HepG2 (cell line): ENCODE data around the gene DDC. TPM values are rescaled to one million over a fixed set of nuclear protein-coding genes. Genes with fewer than 3 reads are reported as not detected.
A peak's percentile ranks its signal among the peaks of the same experiment; 100 is the strongest.

Experiments used
- DNMT3B ChIP-seq: conservative IDR thresholded peaks from 2 replicates; pipeline ENCODE4 v1.6.1; 2016; ENCODE audit warnings: missing biosample characterization, control low read depth
- EHMT2 ChIP-seq: fragments of 200-600 bp; sonication (generic); IDR thresholded peaks from 2 replicates; pipeline ENCODE4 v1.7.0; 2017; ENCODE audit warnings: antibody characterized with exemption, low read depth, low read length, borderline replicate concordance
- EZH2 ChIP-seq: conservative IDR thresholded peaks from 2 replicates; pipeline ENCODE4 v1.6.1; 2012; ENCODE audit warnings: mild to moderate bottlenecking, low read depth, low read length, moderate library complexity
- FLYWCH1 ChIP-seq: sonication (generic); formaldehyde crosslinking; IDR thresholded peaks from 2 replicates; pipeline ENCODE4 v1.8.1; 2023; ENCODE audit warnings: mild to moderate bottlenecking, missing genetic modification reagents
- GABPA ChIP-seq, 2 experiments: IDR thresholded peaks; 2 replicates each; pipeline ENCODE4 v1.6.1; 2011 to 2016; ENCODE audit warnings: low read depth in 2 of 2, low read length in 1 of 2, missing biosample characterization in 1 of 2, missing genetic modification characterization in 1 of 2
- GPN1 ChIP-seq: sonication (generic); formaldehyde crosslinking; IDR thresholded peaks from 2 replicates; pipeline ENCODE4 v1.5.1; 2020; ENCODE audit warnings: missing genetic modification reagents, borderline replicate concordance
- JUN ChIP-seq: sonication (generic); formaldehyde crosslinking; IDR thresholded peaks from 2 replicates; pipeline ENCODE4 v1.4.0; 2020; ENCODE audit warnings: mild to moderate bottlenecking, missing genetic modification reagents
- MIXL1 ChIP-seq: IDR thresholded peaks from 2 replicates; pipeline ENCODE4 v1.6.1; 2016
- NBN ChIP-seq: fragments of 450-650 bp; conservative IDR thresholded peaks from 2 replicates; pipeline ENCODE4 v1.6.1; 2017
- PLSCR1 ChIP-seq: sonication (generic); formaldehyde crosslinking; IDR thresholded peaks from 2 replicates; pipeline ENCODE4 v1.5.0; 2020; ENCODE audit warnings: missing genetic modification reagents, mild to moderate bottlenecking, borderline replicate concordance
- SAP130 ChIP-seq: IDR thresholded peaks from 2 replicates; pipeline ENCODE4 v1.6.1; 2016; ENCODE audit warnings: low read depth
- SMARCE1 ChIP-seq: fragments of 450-650 bp; IDR thresholded peaks from 2 replicates; pipeline ENCODE4 v1.6.1; 2017; ENCODE audit warnings: borderline replicate concordance
- ZMYM3 ChIP-seq: sonication (generic); formaldehyde crosslinking; IDR thresholded peaks from 2 replicates; pipeline ENCODE4 v1.5.1; 2020; ENCODE audit warnings: mild to moderate bottlenecking, missing genetic modification reagents
- ZNF101 ChIP-seq: sonication (generic); formaldehyde crosslinking; IDR thresholded peaks from 2 replicates; pipeline ENCODE4 v1.4.0; 2020; ENCODE audit warnings: mild to moderate bottlenecking, low read depth, missing genetic modification reagents, borderline replicate concordance
- ZNF333 ChIP-seq: sonication (generic); formaldehyde crosslinking; IDR thresholded peaks from 2 replicates; pipeline ENCODE4 v1.4.0; 2020; ENCODE audit warnings: mild to moderate bottlenecking, missing genetic modification reagents, borderline replicate concordance
- ZNF335 ChIP-seq: sonication (generic); formaldehyde crosslinking; IDR thresholded peaks from 2 replicates; pipeline ENCODE4 v1.4.0; 2020; ENCODE audit warnings: missing genetic modification reagents
- ZNF530 ChIP-seq: sonication (generic); formaldehyde crosslinking; IDR thresholded peaks from 2 replicates; pipeline ENCODE4 v1.5.0; 2020; ENCODE audit warnings: low read depth, mild to moderate bottlenecking, missing genetic modification reagents
- ZNF556 ChIP-seq: sonication (generic); formaldehyde crosslinking; IDR thresholded peaks from 2 replicates; pipeline ENCODE4 v1.4.0; 2020; ENCODE audit warnings: mild to moderate bottlenecking, missing genetic modification reagents, borderline replicate concordance
- ZNF644 ChIP-seq: IDR thresholded peaks from 2 replicates; pipeline ENCODE4 v1.6.1; 2016; ENCODE audit warnings: low read depth
- ZNF7 ChIP-seq: IDR thresholded peaks from 2 replicates; pipeline ENCODE4 v1.6.1; 2016; ENCODE audit warnings: missing biosample characterization, missing genetic modification reagents
- ZNF792 ChIP-seq: IDR thresholded peaks from 2 replicates; pipeline ENCODE4 v1.6.1; 2016
- ZSCAN9 ChIP-seq: IDR thresholded peaks from 2 replicates; pipeline ENCODE4 v1.6.1; 2016; ENCODE audit warnings: borderline replicate concordance
- polyA plus RNA-seq, 8 experiments: library from polyadenylated mRNA; depleted of rRNA in 3 of 8; stranded (reverse) in 7 of 8; unstranded in 1 of 8; fragments of >200 nt; fragmentation: Illumina TruSeq in 4 of 8; extraction: Trizol in 4 of 8; gene quantifications; 2 replicates each; pipeline versions ENCODE4 v1.2.1 to v1.2.3, GENCODE V29; 2011 to 2016; ENCODE audit warnings: low read depth in 4 of 8, missing spikeins in 1 of 8, mixed read lengths in 1 of 8; ENCODE audit not compliant: insufficient read depth in 1 of 8
- total RNA-seq, 5 experiments: library from RNA; depleted of rRNA; stranded (reverse); fragments of >200 nt; fragmentation: Illumina TruSeq; extraction: Trizol; gene quantifications; 2 replicates each; pipeline ENCODE4 v1.2.3, GENCODE V29; 2016; ENCODE audit warnings: low read depth in 1 of 5
- TF ChIP-seq, protein P1 (sequence below): sonication (generic); formaldehyde crosslinking; IDR thresholded peaks from 2 replicates; pipeline ENCODE4 v1.5.0; 2020; ENCODE audit warnings: mild to moderate bottlenecking, missing genetic modification reagents, borderline replicate concordance

The DDC gene
- total and polyA plus RNA-seq, 2 of the 13 experiments (the other 11 are each of a cell fraction or from before 2014, with no cell fraction given), result 11.7 to 93.3 TPM

DNA sequence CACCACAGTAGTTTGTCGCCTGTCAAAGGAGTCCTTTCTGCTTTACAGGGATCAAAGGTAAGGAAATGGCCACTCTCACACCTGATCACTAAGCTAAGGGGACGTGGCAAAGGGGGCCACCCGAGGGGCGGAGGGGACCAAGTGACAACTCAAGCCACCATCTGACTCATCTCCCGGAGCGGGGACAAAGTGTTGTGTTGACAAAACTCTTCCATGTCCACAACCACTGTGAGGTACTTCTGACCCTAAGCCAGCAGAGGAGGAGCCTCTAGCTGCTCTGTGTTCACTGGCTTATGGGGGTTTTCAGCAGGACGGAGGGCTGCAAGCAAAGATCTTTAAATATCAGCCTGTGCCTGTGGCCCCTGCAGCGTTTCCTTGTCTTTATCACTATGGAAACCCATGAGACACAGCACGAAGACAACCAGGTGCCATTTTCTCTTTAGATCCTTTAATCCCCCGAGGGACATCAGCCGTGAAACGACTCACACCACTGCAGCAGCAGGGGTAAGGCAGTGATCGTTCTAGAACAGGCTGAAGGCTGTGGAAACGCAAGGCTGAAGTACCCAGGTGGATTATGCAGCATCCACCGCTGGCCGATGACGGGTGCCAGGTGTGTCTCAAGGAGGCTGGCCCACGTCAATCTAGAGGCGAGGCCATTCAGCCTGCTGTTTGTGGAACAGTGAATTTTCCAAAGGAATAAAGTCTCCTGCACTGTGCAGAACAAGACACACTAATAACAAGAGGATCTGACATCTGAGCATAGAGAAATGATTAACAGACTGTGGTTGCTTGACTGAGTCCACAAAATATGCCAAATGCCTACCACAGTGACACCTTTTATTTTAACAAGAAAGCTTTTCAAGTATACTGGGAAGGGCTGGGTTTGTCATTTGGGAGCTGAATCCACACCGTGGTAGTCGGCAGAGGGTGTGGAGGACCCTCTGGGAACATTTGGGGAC, 26.6 kb upstream of the DDC start (continued):
- no peak for TF ChIP-seq PLSCR1 (CRISPR knock-in tag)
- TF ChIP-seq, protein P1, sequence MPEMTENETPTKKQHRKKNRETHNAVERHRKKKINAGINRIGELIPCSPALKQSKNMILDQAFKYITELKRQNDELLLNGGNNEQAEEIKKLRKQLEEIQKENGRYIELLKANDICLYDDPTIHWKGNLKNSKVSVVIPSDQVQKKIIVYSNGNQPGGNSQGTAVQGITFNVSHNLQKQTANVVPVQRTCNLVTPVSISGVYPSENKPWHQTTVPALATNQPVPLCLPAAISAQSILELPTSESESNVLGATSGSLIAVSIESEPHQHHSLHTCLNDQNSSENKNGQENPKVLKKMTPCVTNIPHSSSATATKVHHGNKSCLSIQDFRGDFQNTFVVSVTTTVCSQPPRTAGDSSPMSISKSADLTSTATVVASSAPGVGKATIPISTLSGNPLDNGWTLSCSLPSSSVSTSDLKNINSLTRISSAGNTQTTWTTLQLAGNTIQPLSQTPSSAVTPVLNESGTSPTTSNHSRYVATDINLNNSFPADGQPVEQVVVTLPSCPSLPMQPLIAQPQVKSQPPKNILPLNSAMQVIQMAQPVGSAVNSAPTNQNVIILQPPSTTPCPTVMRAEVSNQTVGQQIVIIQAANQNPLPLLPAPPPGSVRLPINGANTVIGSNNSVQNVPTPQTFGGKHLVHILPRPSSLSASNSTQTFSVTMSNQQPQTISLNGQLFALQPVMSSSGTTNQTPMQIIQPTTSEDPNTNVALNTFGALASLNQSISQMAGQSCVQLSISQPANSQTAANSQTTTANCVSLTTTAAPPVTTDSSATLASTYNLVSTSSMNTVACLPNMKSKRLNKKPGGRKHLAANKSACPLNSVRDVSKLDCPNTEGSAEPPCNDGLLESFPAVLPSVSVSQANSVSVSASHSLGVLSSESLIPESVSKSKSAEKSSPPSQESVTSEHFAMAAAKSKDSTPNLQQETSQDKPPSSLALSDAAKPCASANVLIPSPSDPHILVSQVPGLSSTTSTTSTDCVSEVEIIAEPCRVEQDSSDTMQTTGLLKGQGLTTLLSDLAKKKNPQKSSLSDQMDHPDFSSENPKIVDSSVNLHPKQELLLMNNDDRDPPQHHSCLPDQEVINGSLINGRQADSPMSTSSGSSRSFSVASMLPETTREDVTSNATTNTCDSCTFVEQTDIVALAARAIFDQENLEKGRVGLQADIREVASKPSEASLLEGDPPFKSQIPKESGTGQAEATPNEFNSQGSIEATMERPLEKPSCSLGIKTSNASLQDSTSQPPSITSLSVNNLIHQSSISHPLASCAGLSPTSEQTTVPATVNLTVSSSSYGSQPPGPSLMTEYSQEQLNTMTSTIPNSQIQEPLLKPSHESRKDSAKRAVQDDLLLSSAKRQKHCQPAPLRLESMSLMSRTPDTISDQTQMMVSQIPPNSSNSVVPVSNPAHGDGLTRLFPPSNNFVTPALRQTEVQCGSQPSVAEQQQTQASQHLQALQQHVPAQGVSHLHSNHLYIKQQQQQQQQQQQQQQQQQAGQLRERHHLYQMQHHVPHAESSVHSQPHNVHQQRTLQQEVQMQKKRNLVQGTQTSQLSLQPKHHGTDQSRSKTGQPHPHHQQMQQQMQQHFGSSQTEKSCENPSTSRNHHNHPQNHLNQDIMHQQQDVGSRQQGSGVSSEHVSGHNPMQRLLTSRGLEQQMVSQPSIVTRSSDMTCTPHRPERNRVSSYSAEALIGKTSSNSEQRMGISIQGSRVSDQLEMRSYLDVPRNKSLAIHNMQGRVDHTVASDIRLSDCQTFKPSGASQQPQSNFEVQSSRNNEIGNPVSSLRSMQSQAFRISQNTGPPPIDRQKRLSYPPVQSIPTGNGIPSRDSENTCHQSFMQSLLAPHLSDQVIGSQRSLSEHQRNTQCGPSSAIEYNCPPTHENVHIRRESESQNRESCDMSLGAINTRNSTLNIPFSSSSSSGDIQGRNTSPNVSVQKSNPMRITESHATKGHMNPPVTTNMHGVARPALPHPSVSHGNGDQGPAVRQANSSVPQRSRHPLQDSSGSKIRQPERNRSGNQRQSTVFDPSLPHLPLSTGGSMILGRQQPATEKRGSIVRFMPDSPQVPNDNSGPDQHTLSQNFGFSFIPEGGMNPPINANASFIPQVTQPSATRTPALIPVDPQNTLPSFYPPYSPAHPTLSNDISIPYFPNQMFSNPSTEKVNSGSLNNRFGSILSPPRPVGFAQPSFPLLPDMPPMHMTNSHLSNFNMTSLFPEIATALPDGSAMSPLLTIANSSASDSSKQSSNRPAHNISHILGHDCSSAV (CRISPR knock-in tag), result no peak
- TF ChIP-seq ZSCAN9 (CRISPR knock-in tag), result no peak
- TF ChIP-seq ZNF644 (CRISPR knock-in tag), result peak; percentile 70
- no peak for TF ChIP-seq ZMYM3 (CRISPR knock-in tag)
- TF ChIP-seq FLYWCH1 (CRISPR knock-in tag), result no peak
- TF ChIP-seq GABPA (IDR thresholded peaks at IDR 0.05; ENCODE audit: low read depth, low read length), result no peak
- TF ChIP-seq GABPA (CRISPR knock-in tag; IDR thresholded peaks at IDR 0.05; ENCODE audit: low read depth), result no peak
- TF ChIP-seq ZNF530, result no peak
- peak; percentile 68; the same call in 1 of the 2 replicates for TF ChIP-seq JUN (CRISPR knock-in tag)
- TF ChIP-seq ZNF101 (CRISPR knock-in tag), result no peak
- TF ChIP-seq SMARCE1, result no peak
- TF ChIP-seq ZNF335 (CRISPR knock-in tag), result no peak
- TF ChIP-seq EHMT2, result peak; percentile 76; the same call in 1 of the 2 replicates
- TF ChIP-seq SAP130, result peak; percentile 73
- no peak for TF ChIP-seq GPN1
- no peak for TF ChIP-seq DNMT3B (CRISPR knock-in tag)
- no peak for TF ChIP-seq EZH2
- peak; percentile 97 for TF ChIP-seq ZNF7 (CRISPR knock-in tag)
- TF ChIP-seq MIXL1 (CRISPR knock-in tag), result no peak
- no peak for TF ChIP-seq ZNF792
- TF ChIP-seq ZNF333 (CRISPR knock-in tag), result no peak
- TF ChIP-seq ZNF556 (CRISPR knock-in tag), result peak; percentile 60; the same call in 1 of the 2 replicates
- TF ChIP-seq NBN, result no peak
